ENCODE data around the gene ARHGEF1.
A peak's percentile ranks its signal among the peaks of the same experiment; 100 is the strongest.

DNA sequence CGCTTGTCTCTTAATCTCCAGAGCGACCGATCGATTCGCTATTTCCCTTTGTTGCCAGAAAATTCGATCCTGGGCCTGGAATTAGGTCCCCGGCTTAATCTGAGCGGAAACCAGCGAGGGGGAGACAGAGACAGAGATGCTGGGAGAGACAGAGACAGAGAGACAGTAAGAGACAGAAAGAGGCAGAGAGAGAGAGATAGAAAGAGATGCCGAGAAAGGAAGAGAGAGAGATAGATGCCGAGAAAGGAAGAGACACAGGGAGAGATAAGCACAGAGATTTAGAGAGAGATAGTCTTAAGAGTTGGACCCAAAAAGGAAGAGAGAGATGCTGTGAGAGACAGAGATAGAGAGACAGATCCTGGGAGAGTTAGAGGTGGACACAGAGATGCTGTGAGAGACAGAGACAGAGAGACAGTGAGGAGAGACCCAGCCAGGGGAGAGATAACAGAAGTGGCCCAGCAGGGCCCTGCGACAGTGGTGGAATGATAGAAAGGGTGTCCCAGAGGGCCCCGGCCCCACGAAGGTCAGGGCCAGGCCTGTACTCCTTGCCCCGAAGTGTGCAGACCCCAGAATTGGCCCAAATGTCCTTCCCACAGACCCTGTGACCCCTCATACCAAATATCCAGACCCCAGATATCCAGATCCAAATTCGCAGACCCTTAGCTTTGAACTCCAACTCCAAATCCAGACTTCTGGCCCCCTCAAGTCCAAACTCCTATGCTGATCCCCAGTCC is 43.9 kb downstream of the ARHGEF1 start:
- TF ChIP-seq, protein P1, sequence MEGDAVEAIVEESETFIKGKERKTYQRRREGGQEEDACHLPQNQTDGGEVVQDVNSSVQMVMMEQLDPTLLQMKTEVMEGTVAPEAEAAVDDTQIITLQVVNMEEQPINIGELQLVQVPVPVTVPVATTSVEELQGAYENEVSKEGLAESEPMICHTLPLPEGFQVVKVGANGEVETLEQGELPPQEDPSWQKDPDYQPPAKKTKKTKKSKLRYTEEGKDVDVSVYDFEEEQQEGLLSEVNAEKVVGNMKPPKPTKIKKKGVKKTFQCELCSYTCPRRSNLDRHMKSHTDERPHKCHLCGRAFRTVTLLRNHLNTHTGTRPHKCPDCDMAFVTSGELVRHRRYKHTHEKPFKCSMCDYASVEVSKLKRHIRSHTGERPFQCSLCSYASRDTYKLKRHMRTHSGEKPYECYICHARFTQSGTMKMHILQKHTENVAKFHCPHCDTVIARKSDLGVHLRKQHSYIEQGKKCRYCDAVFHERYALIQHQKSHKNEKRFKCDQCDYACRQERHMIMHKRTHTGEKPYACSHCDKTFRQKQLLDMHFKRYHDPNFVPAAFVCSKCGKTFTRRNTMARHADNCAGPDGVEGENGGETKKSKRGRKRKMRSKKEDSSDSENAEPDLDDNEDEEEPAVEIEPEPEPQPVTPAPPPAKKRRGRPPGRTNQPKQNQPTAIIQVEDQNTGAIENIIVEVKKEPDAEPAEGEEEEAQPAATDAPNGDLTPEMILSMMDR (IDR thresholded peaks at IDR 0.05): no peak
- TF ChIP-seq EZH2phosphoT487 (IDR thresholded peaks at IDR 0.05) (no peak), EZH2 (IDR thresholded peaks at IDR 0.05) (peak; percentile 17)

Data from neural progenitor cell (in vitro differentiated cells).